BJ (cell line): ENCODE results near the gene ITPK1. TPM values are rescaled to one million over a fixed set of nuclear protein-coding genes. Genes with fewer than 3 reads are reported as not detected.
A peak's percentile ranks its signal among the peaks of the same experiment; 100 is the strongest.

ENCODE experiments used
- CTCF ChIA-PET: fragments of 350-600 bp; formaldehyde crosslinking; extraction: SDS; loops from one replicate; lab custom pipeline; 2021; ENCODE audit warnings: antibody characterized with exemption, inconsistent platforms; lab: Yijun Ruan, JAX
- POLR2A ChIA-PET: fragments of 300-600 bp; sonication (Branson Sonifier 250); formaldehyde crosslinking; extraction: SDS; loops from one replicate; lab custom pipeline; 2021; ENCODE audit warnings: antibody characterized with exemption; lab: Charles Lee
- DNase-seq: peaks from one replicate; pipeline ENCODE4 v3.0.0-alpha.2; 2011; ENCODE audit warnings: low read depth
- H3K27me3 ChIP-seq: 2 replicates; pipeline ENCODE4 v1.6.0; 2011; ENCODE audit warnings: low read length; ENCODE audit not compliant: control insufficient read depth, insufficient read depth
- H3K36me3 ChIP-seq: 2 replicates; pipeline ENCODE4 v1.5.1; 2011; ENCODE audit warnings: low read length; ENCODE audit not compliant: control insufficient read depth, insufficient read depth
- H3K4me3 ChIP-seq: 2 replicates; pipeline ENCODE4 v1.5.1; 2011; ENCODE audit warnings: low read depth, mild to moderate bottlenecking, control low read depth, low read length
- CTCF ChIP-seq: IDR thresholded peaks from 2 replicates; pipeline ENCODE4 v1.5.1; 2011; ENCODE audit warnings: low read depth, mild to moderate bottlenecking, control low read depth, inconsistent platforms, low read length, moderate library complexity; ENCODE audit not compliant: insufficient read depth
- polyA plus RNA-seq: library from polyadenylated mRNA; depleted of rRNA; stranded (reverse); fragments of >200 nt; gene quantifications from 2 replicates; pipeline ENCODE4 v1.2.3, GENCODE V29; 2011

The ITPK1 gene
- polyA plus RNA-seq, 1 experiment = 49.0 TPM

DNA sequence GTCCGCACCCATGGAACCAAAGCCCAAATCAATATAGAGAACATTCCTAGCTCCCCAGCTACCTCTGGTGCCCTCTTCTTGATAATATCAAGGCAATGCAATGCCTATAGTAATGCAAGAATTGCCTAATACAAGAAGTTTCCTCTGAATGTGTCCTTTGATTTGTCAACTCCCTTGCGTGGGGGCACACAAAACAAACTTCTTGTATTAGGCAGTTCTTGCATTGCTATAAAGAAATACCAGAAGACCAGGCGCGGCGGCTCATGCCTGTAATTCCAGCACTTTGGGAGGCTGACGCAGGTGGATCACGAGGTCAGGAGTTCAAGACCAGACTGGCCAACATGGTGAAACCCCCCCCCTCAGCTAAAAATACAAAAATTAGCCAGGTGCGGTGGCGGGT, 10.4 kb upstream of the ITPK1 start:
- Histone ChIP-seq H3K36me3 (no peaks in the 10 kb centered on the region), H3K4me3 (no peak overlapping the region), H3K27me3 (peaks cover 6% of the 10 kb centered on the region)
- no peak for DNase-seq
- POLR2A ChIA-PET = no interaction called here
- no peak for TF ChIP-seq CTCF
- CTCF ChIA-PET = interaction anchor here (2.2 to 9.5 kb wide), 2 partner anchors 9 to 12 kb away, joined by 8 to 78 read pairs; no protein-coding TSS in a partner anchor

- ChIA-PET CTCF (interaction anchor here (1.3 kb wide), 1 partner anchor 10 kb away, joined by 5 read pairs; no protein-coding TSS in a partner anchor), POLR2A (no interaction called here)
- no peak for DNase-seq
- Histone ChIP-seq H3K4me3 (no peak overlapping the region), H3K27me3 (no peaks in the 10 kb centered on the region), H3K36me3 (no peaks in the 10 kb centered on the region)
- no peak for TF ChIP-seq CTCF
These were observed 7.1 kb upstream of the ITPK1 start for GRCh38 chr14:93122826-93123225.

DNA sequence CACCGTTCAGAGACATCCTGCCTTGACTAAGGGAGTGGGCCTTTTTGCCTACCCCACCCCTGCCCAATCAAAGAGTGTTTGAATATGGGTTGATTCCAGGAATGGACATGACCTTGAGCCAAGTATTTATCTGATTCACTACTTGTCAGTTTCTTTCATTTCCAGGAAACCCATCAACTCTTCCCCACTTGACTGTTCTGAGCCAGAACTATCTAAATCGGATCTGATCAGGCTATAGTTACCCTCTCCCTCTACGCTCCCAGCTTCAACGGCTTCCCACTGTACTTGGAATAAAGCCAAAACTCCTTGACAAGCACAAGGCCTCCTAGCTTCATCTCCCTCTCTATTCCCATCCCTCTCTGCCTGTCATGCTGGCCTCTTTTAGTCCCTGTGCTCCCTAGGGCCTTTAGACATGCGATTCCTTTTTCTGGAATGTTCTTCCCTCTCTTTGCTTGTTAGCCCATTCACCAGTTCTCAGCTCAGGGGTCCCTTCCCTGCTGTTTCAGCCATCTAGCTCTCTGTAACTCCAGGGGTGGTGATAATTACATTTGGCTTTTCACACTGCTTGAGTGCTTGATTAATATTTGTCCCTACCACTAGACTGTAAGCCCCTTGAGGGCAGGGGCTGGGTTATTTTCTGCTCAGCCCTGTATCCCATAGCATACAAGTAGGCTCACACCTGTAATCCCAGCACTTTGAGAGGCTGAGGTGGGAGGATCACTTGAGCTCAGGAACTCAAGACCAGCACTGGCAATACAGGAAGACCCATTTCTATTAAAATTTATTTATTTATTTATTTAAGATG, 5.5 kb upstream of the ITPK1 start:
- ChIA-PET POLR2A (no interaction called here), CTCF (interaction anchor here (1.6 to 1.7 kb wide), 3 partner anchors 8 to 169 kb away, joined by 4 to 6 read pairs (median 5); no protein-coding TSS in a partner anchor)
- DNase-seq = no peak
- Histone ChIP-seq H3K36me3 (no peaks in the 10 kb centered on the region), H3K4me3 (no peak overlapping the region), H3K27me3 (no peaks in the 10 kb centered on the region)
- TF ChIP-seq CTCF = no peak

GRCh38 chr14:93120517-93120916, 4.8 kb upstream of the ITPK1 start:
- H3K27me3 ChIP-seq = no peaks in the 10 kb centered on the region
- POLR2A ChIA-PET = no interaction called here
- CTCF ChIA-PET = interaction anchor here (1.6 to 1.7 kb wide), 2 partner anchors 12 to 168 kb away, joined by 4 to 6 read pairs; no protein-coding TSS in a partner anchor
- no peaks in the 10 kb centered on the region for H3K36me3 ChIP-seq
- no peak for DNase-seq
- TF ChIP-seq CTCF = no peak
- H3K4me3 ChIP-seq = no peak overlapping the region

DNA sequence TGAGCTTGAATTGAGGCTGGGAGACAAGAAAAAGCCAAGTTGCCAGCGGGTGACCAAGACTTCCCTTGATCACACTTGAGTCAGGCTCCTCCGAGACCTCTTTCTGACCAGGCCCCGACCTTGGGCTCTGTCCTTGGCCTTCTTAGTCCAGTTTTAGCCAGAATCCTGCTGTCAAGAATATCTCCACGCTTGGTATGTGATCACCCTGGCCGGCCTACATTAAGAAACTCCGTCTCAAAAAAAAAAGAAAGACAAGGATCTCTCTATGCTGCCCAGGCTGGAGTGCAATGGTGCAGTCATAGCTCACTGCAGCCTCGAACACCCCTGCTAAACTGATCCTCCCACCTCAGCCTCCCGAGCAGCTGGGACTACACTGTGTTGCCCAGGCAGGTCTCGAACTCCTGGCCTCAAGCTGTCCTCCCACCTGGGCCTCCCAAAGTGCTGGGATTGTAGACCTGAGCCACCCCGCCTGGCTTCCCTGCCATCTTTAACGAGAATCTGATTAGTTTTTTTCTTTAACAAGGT, 1.0 kb upstream of the ITPK1 start:
- no peak for TF ChIP-seq CTCF
- Histone ChIP-seq H3K36me3 (no peaks in the 10 kb centered on the region), H3K4me3 (peak overlapping the region; percentile 63), H3K27me3 (no peaks in the 10 kb centered on the region)
- CTCF ChIA-PET = interaction anchor here (0.6 to 2.4 kb wide), 11 partner anchors 10 to 469 kb away, joined by 3 to 20 read pairs (median 4); no protein-coding TSS in a partner anchor
- no peak for DNase-seq
- POLR2A ChIA-PET = no interaction called here
